ENCODE measurements around the gene FAM131B.
"Not testable (repeated sequence)": the region's sequence is repeated elsewhere in the genome, so short reads cannot be mapped to it uniquely, and the experiment has no call there.

Gene FAM131B

GRCh38 chr7:143407287-143408251 is 45.1 kb upstream of the FAM131B start:
- TF ChIP-seq CTCF (conservative IDR thresholded peaks at IDR 0.05; ENCODE audit: low read depth, low read length): no peak
- H3K4me3 ChIP-seq (ENCODE audit: low read length): no peak overlapping the region
- DNase-seq (ENCODE audit: low read depth): no peak

GRCh38 chr7:143406002-143406357 is 43.5 kb upstream of the FAM131B start:
- no peak for DNase-seq (ENCODE audit: low read depth)
- no peak for TF ChIP-seq CTCF (conservative IDR thresholded peaks at IDR 0.05; ENCODE audit: low read depth, low read length)
- no peak overlapping the region for H3K4me3 ChIP-seq (ENCODE audit: low read length)

GRCh38 chr7:143405173-143406001 is 42.9 kb upstream of the FAM131B start:
- DNase-seq (ENCODE audit: low read depth): no peak
- TF ChIP-seq CTCF (conservative IDR thresholded peaks at IDR 0.05; ENCODE audit: low read depth, low read length): no peak
- H3K4me3 ChIP-seq (ENCODE audit: low read length): no peak overlapping the region

- not testable (repeated sequence) for H3K4me3 ChIP-seq (ENCODE audit: low read length); DNase-seq (ENCODE audit: low read depth)
Measured at GRCh38 chr7:143402233-143402632, 39.7 kb upstream of the FAM131B start.

- no peak for DNase-seq (ENCODE audit: low read depth)
- no peak for TF ChIP-seq CTCF (conservative IDR thresholded peaks at IDR 0.05; ENCODE audit: low read depth, low read length)
- H3K4me3 ChIP-seq (ENCODE audit: low read length): no peak overlapping the region
Measured at GRCh38 chr7:143401265-143401664, 38.8 kb upstream of the FAM131B start.

GRCh38 chr7:143399642-143400041 is 37.1 kb upstream of the FAM131B start:
- DNase-seq (ENCODE audit: low read depth): no peak
- TF ChIP-seq CTCF (conservative IDR thresholded peaks at IDR 0.05; ENCODE audit: low read depth, low read length): no peak
- no peak overlapping the region for H3K4me3 ChIP-seq (ENCODE audit: low read length)

GRCh38 chr7:143399151-143399550 is 36.6 kb upstream of the FAM131B start:
- TF ChIP-seq CTCF (conservative IDR thresholded peaks at IDR 0.05; ENCODE audit: low read depth, low read length): no peak
- H3K4me3 ChIP-seq (ENCODE audit: low read length): no peak overlapping the region
- DNase-seq (ENCODE audit: low read depth): no peak

All from retinal pigment epithelial cell (primary cell).